Measurements from ENCODE around the gene EIF1.

GRCh38 chr17:41647038-41647813, 41.5 kb upstream of the EIF1 start:
- TF ChIP-seq CTCF (IDR thresholded peaks at IDR 0.05; ENCODE audit: low read length): no peak
- TF ChIP-seq EZH2 (optimal IDR thresholded peaks at IDR 0.05; ENCODE audit: low read depth, low read length): no peak
